GM21528 (cell line): ENCODE results near the gene BRIX1.
"Not testable (repeated sequence)": the region's sequence is repeated elsewhere in the genome, so short reads cannot be mapped to it uniquely, and the experiment has no call there.

Experiments
- ATAC-seq: cut with Tn5 transposase; IDR thresholded peaks from one replicate; pipeline ENCODE4 v1.9.1; 2021; ENCODE audit warnings: mild to moderate bottlenecking, moderate library complexity; ENCODE audit not compliant: unreplicated experiment, low FRiP score

Gene BRIX1

GRCh38 chr5:34913072-34913471, 2.4 kb upstream of the BRIX1 start:
- no peak for ATAC-seq

DNA sequence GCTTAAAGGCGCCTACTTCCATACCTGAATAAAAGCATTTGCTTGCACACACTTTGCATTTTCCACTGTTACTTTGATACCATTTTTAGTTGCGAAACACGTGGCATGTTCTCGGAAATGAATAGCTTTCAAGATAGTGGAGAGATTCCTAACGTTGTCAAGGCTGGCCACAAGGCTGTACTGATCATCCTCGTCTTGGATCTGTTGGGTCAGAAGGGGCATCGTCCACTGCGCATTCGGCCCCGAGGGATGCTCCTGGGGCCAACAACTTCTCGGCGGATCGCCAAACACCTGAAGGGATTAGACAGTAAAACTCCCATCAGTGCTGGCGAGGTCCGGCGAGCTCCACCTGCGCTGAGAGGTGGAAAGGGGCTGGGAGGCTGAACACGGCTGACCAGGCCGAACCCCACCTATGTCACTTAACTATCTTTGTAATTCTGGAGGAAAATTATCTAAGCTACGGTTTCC, 806 bp upstream of the BRIX1 start:
- ATAC-seq: peak; percentile 23

- ATAC-seq: peak; percentile 16
Observed at GRCh38 chr5:34915856-34916192, 313 bp downstream of the BRIX1 start.

- no peak for ATAC-seq
Observed at GRCh38 chr5:34916518-34916917, 1.0 kb downstream of the BRIX1 start.

GRCh38 chr5:34918025-34918424, 2.5 kb downstream of the BRIX1 start:
- ATAC-seq: no peak

GRCh38 chr5:34919077-34919476, 3.6 kb downstream of the BRIX1 start:
- no peak for ATAC-seq

GRCh38 chr5:34923256-34923655, 7.7 kb downstream of the BRIX1 start:
- ATAC-seq: not testable (repeated sequence)

DNA sequence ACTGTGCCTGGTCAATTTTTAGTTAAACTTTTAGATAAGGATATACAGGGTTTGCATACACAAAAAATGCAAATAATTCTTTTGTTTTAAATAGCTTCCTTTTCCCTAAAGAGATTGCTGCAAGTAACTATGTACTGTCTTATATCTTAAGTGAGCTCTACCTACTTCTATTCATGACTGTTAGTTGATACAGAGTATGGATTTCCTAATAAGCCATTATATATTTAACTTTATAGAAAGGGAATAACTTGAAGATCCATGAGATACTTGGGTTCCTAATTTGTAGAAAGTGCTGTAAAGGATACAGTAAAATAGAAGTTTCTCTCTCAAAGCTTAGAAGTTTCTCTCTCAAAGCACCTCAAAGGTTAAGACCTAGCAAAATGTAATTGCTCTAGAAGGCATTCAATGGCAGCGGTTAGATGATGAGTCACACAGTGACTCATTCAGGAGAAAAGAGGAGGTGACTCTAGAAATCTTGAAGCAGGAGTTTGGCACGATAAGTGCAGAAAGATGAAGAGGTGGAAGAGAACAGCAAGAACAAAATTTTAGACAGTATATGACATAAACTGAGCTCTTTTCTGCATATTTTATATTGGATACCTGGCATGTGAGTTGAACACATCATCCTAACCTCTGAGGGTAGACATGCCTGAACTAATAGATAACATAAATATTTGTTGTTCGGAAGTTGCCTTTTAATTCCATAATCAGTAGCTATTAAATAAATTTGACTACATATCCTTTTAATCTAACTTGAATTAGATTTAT, 8.4 kb downstream of the BRIX1 start:
- no peak for ATAC-seq

- ATAC-seq: no peak
Observed at GRCh38 chr5:34924462-34924765, 8.9 kb downstream of the BRIX1 start.

DNA sequence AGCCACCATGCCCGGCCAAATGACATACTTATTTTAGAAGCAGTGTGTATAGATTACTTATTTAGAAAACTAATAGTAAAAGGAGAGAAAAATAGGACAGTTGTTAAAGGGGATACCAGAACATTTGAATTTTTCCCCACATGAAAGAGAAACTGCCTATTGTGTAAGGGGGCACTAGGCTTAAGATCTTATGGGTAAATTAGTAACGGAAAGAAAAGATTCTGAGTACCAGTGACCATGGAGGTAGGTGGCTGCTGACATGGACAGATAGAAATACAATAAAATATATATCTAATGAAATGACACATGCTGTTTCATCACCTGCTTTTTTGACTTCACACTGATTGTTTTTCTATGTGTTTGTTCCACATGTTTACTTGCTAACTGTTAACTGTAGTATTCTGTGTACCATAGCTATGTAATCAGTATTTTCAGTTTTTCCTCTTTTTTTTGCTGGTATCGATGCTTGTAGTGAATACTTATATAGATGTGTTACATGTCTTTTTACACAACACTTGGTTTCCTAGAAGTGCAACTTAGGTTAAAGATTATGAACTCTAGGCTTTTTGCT, 10.9 kb downstream of the BRIX1 start:
- no peak for ATAC-seq

DNA sequence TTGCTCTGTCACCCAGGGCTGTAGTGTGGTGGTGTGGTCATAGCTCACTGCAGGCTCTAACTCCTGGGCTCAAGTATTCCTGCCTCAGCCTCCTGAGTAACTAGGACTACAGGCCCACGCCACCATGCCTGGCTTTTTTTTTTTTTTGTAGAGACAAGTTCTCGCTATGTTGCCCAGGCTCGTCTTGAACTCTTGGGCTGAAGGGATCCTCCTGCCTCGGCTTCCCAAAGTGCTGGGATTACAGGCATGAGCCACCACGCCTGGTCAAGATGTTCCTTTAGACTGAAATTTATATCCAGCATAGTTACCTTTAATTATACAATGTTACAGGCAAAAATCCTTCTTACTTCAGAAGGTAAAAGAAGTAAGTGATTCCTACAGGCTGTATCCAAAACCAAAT, 12.3 kb downstream of the BRIX1 start:
- ATAC-seq: no peak

DNA sequence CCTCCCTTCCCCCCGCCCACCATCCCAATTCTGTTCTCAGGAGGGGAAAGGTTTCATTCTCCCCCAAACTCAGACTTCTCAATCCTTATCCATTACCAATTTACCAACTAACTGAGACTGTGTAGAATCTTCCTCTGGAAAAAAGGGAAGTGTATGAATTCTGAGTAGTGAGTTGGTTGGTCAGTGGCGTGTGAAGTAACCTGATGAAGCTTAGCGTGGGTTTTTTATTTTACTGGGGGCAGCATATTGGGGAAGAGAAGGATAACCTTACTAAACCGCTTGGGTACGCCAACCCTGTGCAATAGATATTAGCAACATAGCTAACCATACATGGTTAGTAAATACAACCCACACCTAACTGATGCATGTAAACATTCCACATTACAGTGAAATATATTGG, 12.8 kb downstream of the BRIX1 start:
- ATAC-seq: no peak

GRCh38 chr5:34929134-34929719, 13.7 kb downstream of the BRIX1 start, which contains the start of gene DNAJC21:
TSS of gene DNAJC21 (plus strand) at chr5:34929559. CDS start at chr5:34929820, 261 bp downstream.
- peak; percentile 94 for ATAC-seq

DNA sequence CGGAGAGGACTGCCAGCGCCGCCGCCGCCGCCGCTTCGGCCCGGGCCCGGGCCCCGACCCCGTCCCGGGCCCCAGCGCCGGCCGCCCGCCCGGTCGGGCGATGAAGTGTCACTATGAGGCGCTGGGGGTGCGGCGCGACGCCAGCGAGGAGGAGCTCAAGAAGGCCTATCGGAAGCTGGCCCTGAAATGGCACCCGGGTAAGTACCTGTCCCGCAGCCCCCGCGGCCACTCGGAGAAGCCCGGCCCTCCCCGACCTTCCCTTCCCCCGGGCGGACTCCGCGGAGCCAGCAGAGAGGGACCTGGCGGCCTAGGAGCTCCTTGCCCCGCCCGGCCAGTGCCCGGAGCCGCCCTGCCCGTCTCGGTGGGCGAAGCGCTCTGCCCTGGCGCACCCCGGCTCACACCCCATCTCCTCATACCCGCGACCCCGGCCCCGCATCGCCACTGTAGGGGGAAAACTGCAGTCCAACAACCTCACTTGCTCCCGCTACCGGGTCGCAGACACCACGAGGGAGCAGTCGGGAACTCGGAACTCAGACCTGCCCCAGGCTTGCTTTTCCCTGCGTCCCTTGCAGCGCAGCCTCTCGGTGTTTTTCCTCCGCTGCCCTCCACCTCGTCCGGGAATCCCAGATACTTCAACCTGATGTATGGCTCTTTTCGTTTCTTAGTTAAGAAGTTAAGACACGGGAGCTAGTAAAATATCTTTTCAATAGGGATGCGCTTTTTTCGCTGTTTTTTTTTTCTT, 14.4 kb downstream of the BRIX1 start:
- peak; percentile 77 for ATAC-seq

DNA sequence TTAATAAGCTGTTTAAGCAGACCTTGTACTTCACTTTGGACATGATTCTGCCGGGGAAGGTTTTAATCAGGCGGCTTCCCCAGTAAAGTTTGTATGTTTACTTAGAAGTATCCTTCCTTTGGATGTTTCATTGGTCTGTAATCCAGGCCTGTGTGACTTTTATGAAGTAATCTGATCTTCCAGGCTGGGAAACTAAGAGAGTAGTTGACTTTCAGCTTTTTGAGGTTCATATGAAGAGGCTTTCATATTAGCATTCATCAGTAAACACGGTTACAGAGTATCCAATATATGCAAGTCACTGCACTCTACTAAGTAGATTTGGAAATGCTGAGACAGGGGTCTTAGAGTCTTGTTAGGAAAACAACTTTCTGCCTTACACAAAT, 14.9 kb downstream of the BRIX1 start:
- no peak for ATAC-seq

GRCh38 chr5:34930870-34931269, 15.4 kb downstream of the BRIX1 start:
- no peak for ATAC-seq

DNA sequence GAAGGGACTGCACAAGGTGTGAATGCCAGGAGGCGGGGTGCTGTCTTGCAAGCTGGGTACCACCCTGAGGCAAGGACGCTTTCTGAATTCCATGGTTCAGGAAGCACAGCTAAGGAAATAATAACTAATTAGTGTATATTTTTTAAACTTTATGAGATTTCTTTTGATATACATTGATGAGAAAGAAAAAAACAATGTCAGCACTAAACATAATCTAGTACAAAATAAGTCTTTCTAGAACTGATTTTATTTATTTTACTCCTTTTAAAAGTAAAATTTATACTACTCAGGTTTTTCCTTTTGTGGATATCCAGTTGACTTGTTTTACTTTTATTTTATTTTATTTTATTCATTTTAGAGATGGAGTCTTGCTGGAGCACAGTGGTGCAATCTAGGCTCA, 17.4 kb downstream of the BRIX1 start:
- no peak for ATAC-seq

DNA sequence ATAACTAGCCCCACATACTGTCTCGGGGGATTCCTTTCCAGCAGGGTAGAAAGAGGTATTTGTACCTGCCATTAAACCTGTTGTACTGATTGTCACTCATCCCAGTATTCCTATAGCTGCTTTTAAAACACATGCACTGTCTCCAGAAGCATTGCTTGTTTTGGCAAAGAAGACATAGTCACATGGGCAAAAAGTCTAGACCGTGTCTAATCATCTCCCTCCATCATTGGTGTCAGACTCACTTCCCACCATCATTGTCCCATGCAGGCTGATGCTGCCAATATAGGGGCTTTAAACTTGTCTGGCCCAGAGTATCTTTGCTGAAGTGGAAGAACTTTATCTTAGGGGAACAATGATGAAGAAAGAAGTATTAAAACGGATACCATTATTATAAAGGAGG, 26.4 kb downstream of the BRIX1 start:
- ATAC-seq: no peak

- no peak for ATAC-seq
Observed at GRCh38 chr5:34944044-34944443, 28.5 kb downstream of the BRIX1 start.

DNA sequence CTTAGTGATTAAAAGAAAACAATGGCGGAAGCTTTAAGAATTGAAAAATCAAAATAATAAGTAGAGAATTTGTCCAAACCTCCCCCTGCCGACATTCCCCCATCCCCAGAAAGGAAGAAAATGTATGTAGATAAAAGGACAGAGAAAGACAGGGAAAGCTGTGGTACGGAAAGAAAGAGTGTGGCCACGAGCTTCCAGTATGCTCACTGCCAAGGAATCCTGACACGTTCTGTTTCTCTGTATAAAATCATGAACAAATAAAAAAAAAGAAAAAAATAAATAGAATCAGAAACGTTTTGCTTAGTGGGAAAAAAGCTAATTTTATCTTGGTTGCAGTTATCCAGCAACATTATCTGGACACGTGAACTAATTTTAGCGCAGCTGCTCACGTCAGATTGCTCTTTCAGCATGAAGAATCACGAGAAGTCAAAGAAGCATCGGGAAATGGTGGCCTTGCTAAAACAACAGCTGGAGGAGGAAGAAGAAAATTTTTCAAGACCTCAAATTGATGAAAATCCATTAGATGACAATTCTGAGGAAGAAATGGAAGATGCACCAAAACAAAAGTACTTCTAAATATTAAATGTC, 29.0 kb downstream of the BRIX1 start:
- ATAC-seq: no peak

GRCh38 chr5:34957321-34957720, 41.8 kb downstream of the BRIX1 start:
- no peak for ATAC-seq
